ENCODE data around the gene CSNK2A1.

CSNK2A1 gene

DNA sequence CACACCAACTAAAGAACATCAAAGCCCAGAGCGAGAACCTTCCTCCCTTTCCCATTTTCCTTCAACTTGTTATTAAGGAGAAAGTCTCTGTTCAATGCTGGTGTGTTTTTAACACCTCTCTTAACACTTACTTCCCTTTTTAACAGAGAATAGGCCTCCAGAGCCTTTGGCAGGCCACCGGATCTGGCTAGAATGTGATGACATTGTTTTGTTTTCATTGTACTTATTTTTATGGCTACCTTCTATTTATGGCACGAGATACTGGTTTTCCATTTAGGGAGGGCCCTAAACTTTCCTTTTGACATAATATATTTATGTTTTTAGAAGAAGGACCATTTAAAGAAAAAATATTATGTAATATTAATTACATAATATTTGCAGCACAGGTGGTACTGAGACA lies 44.9 kb upstream of the CSNK2A1 start:
- no peak overlapping the region for H4K8ac ChIP-seq (ENCODE audit: low read depth, low read length)
- H3K9me3 ChIP-seq (replicated peaks in 1 of 2; ENCODE audit: control insufficient read depth in 2 of 2, insufficient read depth in 1 of 2, low read depth in 1 of 2, low read length in 2 of 2): no peaks in the 10 kb centered on the region

DNA sequence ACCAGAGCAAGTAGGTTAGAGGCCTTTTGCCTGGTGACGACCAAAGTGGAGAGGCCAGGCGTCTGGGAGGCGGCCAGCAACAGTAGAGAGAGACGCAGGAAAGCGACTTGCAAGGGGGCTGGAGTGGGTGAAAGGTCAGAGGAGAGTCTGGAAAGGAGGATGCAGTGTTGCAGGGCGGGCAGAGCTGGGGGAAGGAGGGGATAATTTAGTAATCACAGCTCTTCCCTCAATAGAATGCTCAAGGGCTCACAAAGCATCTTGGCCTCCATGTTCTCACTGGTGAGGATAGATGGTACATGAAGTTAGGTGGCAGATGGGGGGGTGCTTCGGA lies 41.3 kb upstream of the CSNK2A1 start:
- Histone ChIP-seq H3K36me3 (replicated peaks in 1 of 2; ENCODE audit: control insufficient read depth in 2 of 2, insufficient read depth in 2 of 2, low read length in 2 of 2) (no peaks in the 10 kb centered on the region), H3K4me2 (ENCODE audit: insufficient read depth, low read length, poor library complexity, severe bottlenecking) (no peak overlapping the region), H4K91ac (ENCODE audit: low read depth, low read length, poor library complexity) (no peak overlapping the region), H2BK12ac (ENCODE audit: low read length) (no peak overlapping the region), H3K18ac (ENCODE audit: low read length) (no peak overlapping the region), H4K8ac (ENCODE audit: low read depth, low read length) (no peak overlapping the region), H2AFZ (ENCODE audit: low read length) (no peak overlapping the region), H3K9ac (ENCODE audit: low read depth, low read length, poor library complexity) (no peak overlapping the region), H3K14ac (ENCODE audit: low read length) (no peak overlapping the region), H2AK5ac (ENCODE audit: low read depth, low read length) (no peak overlapping the region), H3K4me1 (ENCODE audit: control insufficient read depth in 2 of 2, insufficient read depth in 1 of 2, low read depth in 1 of 2, low read length in 2 of 2) (peaks cover 0 to 1% of the 10 kb centered on the region in 2 donors), H3K9me3 (replicated peaks in 1 of 2; ENCODE audit: control insufficient read depth in 2 of 2, insufficient read depth in 1 of 2, low read depth in 1 of 2, low read length in 2 of 2) (no peaks in the 10 kb centered on the region), H3K4ac (ENCODE audit: low read length) (no peak overlapping the region), H2BK5ac (ENCODE audit: low read length) (no peak overlapping the region), H3K4me3 (ENCODE audit: low read length in 2 of 2) (no peak overlapping the region), H3K79me1 (ENCODE audit: low read depth, low read length) (no peaks in the 10 kb centered on the region), H2BK15ac (ENCODE audit: low read length) (no peak overlapping the region), H3K23ac (ENCODE audit: low read depth, low read length, poor library complexity) (no peak overlapping the region), H3K27me3 (ENCODE audit: control insufficient read depth in 3 of 3, insufficient read depth in 3 of 3, low read depth in 1 of 3, low read length in 3 of 3) (peaks cover 0 to 10% (median 0%) of the 10 kb centered on the region in 3 experiments), H2BK120ac (ENCODE audit: low read depth, low read length) (no peak overlapping the region), H3K27ac (replicated peaks; ENCODE audit: low read length) (no peak overlapping the region)
- no peak for DNase-seq (ENCODE audit: low spot score)
- WGBS, 2 donors (ENCODE audit: extremely low coverage in 2 of 2, insufficient read length in 2 of 2, insufficient replicate concordance in 1 of 2): no CpG with 5 or more reads among the region's 7 CpGs

More for the DNA sequence above, 44.9 kb upstream of the CSNK2A1 start:
- Histone ChIP-seq H2BK120ac (ENCODE audit: low read depth, low read length) (no peak overlapping the region), H3K4ac (ENCODE audit: low read length) (no peak overlapping the region), H3K14ac (ENCODE audit: low read length) (no peak overlapping the region), H3K4me3 (ENCODE audit: low read length in 2 of 2) (no peak overlapping the region), H3K9ac (ENCODE audit: low read depth, low read length, poor library complexity) (no peak overlapping the region), H3K36me3 (replicated peaks in 1 of 2; ENCODE audit: control insufficient read depth in 2 of 2, insufficient read depth in 2 of 2, low read length in 2 of 2) (no peaks in the 10 kb centered on the region), H2BK12ac (ENCODE audit: low read length) (no peak overlapping the region), H3K79me1 (ENCODE audit: low read depth, low read length) (no peaks in the 10 kb centered on the region), H4K91ac (ENCODE audit: low read depth, low read length, poor library complexity) (no peak overlapping the region), H3K27ac (replicated peaks; ENCODE audit: low read length) (no peak overlapping the region), H3K23ac (ENCODE audit: low read depth, low read length, poor library complexity) (no peak overlapping the region), H2AFZ (ENCODE audit: low read length) (no peak overlapping the region), H3K18ac (ENCODE audit: low read length) (no peak overlapping the region), H3K4me2 (ENCODE audit: insufficient read depth, low read length, poor library complexity, severe bottlenecking) (no peak overlapping the region), H3K4me1 (ENCODE audit: control insufficient read depth in 2 of 2, insufficient read depth in 1 of 2, low read depth in 1 of 2, low read length in 2 of 2) (peaks cover 0 to 1% of the 10 kb centered on the region in 2 donors), H2BK5ac (ENCODE audit: low read length) (no peak overlapping the region), H2AK5ac (ENCODE audit: low read depth, low read length) (no peak overlapping the region), H3K27me3 (ENCODE audit: control insufficient read depth in 3 of 3, insufficient read depth in 3 of 3, low read depth in 1 of 3, low read length in 3 of 3) (peaks cover 0 to 26% (median 0%) of the 10 kb centered on the region in 3 experiments), H2BK15ac (ENCODE audit: low read length) (no peak overlapping the region)
- no CpG with 5 or more reads among the region's 3 CpGs for WGBS, 2 donors (ENCODE audit: extremely low coverage in 2 of 2, insufficient read length in 2 of 2, insufficient replicate concordance in 1 of 2)
- no peak for DNase-seq (ENCODE audit: low spot score)

DNA sequence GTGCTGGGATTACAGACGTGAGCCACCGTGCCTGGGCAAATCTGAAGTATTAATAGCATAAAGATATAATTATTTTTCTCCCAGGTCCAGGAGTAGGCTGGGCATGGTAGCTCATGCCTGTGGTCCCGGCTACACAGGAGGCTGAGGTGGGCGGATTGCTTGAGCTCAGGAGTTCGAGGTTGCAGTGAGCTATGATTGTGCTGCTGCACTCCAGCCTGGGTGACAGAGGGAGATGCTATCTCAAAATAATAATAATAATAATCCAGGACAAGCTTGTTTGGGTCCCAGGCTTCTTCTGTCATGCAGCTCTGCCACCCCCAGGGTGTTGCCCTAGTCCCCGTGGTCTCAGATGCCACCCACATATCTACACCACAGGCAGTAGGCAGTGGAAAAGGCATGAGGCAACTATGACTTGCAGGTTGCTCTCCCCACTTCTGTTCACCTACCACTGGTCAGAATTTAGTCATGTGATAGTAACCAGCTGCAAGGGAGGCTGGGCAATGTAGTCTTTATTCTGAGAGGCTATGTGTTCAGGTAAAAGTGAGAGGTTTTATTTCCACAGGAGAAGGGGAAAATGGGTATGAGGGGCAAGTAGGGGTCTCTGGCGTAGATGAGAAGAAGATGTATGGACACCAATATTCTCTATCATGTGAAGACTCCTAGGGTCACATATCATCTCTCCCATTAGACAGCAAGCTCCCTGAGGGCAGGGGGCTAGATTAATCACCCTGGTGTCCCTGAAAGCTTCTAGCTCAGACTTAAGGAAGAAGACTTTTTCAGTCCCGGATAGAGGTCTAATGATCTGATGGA lies 40.8 kb upstream of the CSNK2A1 start:
- H3K4me3 ChIP-seq (ENCODE audit: low read length in 2 of 2): no peak overlapping the region
- no peaks in the 10 kb centered on the region for H3K9me3 ChIP-seq (replicated peaks in 1 of 2; ENCODE audit: control insufficient read depth in 2 of 2, insufficient read depth in 1 of 2, low read depth in 1 of 2, low read length in 2 of 2)
- no peak overlapping the region for H2BK120ac ChIP-seq (ENCODE audit: low read depth, low read length)
- H2AK5ac ChIP-seq (ENCODE audit: low read depth, low read length): no peak overlapping the region
- no peaks in the 10 kb centered on the region for H3K79me1 ChIP-seq (ENCODE audit: low read depth, low read length)
- no peak overlapping the region for H4K8ac ChIP-seq (ENCODE audit: low read depth, low read length)
- DNase-seq (ENCODE audit: low spot score): no peak
- H2BK12ac ChIP-seq (ENCODE audit: low read length): no peak overlapping the region
- H3K4me1 ChIP-seq (ENCODE audit: control insufficient read depth in 2 of 2, insufficient read depth in 1 of 2, low read depth in 1 of 2, low read length in 2 of 2): peaks cover 0 to 1% of the 10 kb centered on the region in 2 donors
- H3K23ac ChIP-seq (ENCODE audit: low read depth, low read length, poor library complexity): no peak overlapping the region
- H3K4ac ChIP-seq (ENCODE audit: low read length): no peak overlapping the region
- H4K91ac ChIP-seq (ENCODE audit: low read depth, low read length, poor library complexity): no peak overlapping the region
- H3K36me3 ChIP-seq (replicated peaks in 1 of 2; ENCODE audit: control insufficient read depth in 2 of 2, insufficient read depth in 2 of 2, low read length in 2 of 2): no peaks in the 10 kb centered on the region
- WGBS, 2 donors (ENCODE audit: extremely low coverage in 2 of 2, insufficient read length in 2 of 2, insufficient replicate concordance in 1 of 2): no CpG with 5 or more reads among the region's 8 CpGs
- H3K27me3 ChIP-seq (ENCODE audit: control insufficient read depth in 3 of 3, insufficient read depth in 3 of 3, low read depth in 1 of 3, low read length in 3 of 3): peaks cover 0 to 10% (median 0%) of the 10 kb centered on the region in 3 experiments
- no peak overlapping the region for H3K27ac ChIP-seq (replicated peaks; ENCODE audit: low read length)
- no peak overlapping the region for H2BK5ac ChIP-seq (ENCODE audit: low read length)
- H3K4me2 ChIP-seq (ENCODE audit: insufficient read depth, low read length, poor library complexity, severe bottlenecking): no peak overlapping the region
- H3K18ac ChIP-seq (ENCODE audit: low read length): no peak overlapping the region
- H3K14ac ChIP-seq (ENCODE audit: low read length): no peak overlapping the region
- no peak overlapping the region for H2BK15ac ChIP-seq (ENCODE audit: low read length)
- H3K9ac ChIP-seq (ENCODE audit: low read depth, low read length, poor library complexity): no peak overlapping the region
- H2AFZ ChIP-seq (ENCODE audit: low read length): no peak overlapping the region

DNA sequence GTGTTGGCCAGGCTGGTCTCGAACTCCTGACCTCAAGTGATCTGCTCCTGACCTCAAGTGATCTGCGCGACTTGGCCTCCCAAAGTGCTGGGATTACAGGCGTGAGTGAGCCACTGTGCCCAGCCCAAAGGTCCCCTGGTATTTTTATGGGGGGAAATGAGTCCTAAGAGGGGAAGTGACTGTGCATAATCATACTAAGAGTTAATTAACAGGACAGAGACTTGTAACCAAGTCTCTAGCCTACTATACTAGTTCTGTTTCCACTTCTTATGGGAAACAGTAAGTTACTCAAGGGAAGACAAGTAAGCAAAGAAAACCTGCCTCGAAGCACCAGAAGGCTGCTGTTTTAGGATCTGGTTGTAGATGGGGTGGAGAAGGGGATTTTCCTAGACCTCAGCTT lies 38.6 kb upstream of the CSNK2A1 start:
- no peak overlapping the region for H2BK120ac ChIP-seq (ENCODE audit: low read depth, low read length)
- H3K23ac ChIP-seq (ENCODE audit: low read depth, low read length, poor library complexity): no peak overlapping the region
- peaks cover 0 to 1% of the 10 kb centered on the region in 2 donors for H3K4me1 ChIP-seq (ENCODE audit: control insufficient read depth in 2 of 2, insufficient read depth in 1 of 2, low read depth in 1 of 2, low read length in 2 of 2)
- H3K14ac ChIP-seq (ENCODE audit: low read length): no peak overlapping the region
- no peak overlapping the region for H4K91ac ChIP-seq (ENCODE audit: low read depth, low read length, poor library complexity)
- WGBS, 2 donors (ENCODE audit: extremely low coverage in 2 of 2, insufficient read length in 2 of 2, insufficient replicate concordance in 1 of 2): no CpG with 5 or more reads among the region's 5 CpGs
- H2AK5ac ChIP-seq (ENCODE audit: low read depth, low read length): no peak overlapping the region
- no peak overlapping the region for H3K4ac ChIP-seq (ENCODE audit: low read length)
- H2AFZ ChIP-seq (ENCODE audit: low read length): no peak overlapping the region
- no peaks in the 10 kb centered on the region for H3K79me1 ChIP-seq (ENCODE audit: low read depth, low read length)
- peaks cover 0 to 8% (median 0%) of the 10 kb centered on the region in 3 experiments for H3K27me3 ChIP-seq (ENCODE audit: control insufficient read depth in 3 of 3, insufficient read depth in 3 of 3, low read depth in 1 of 3, low read length in 3 of 3)
- no peak overlapping the region for H2BK12ac ChIP-seq (ENCODE audit: low read length)
- no peak overlapping the region for H4K8ac ChIP-seq (ENCODE audit: low read depth, low read length)
- no peak overlapping the region for H3K4me2 ChIP-seq (ENCODE audit: insufficient read depth, low read length, poor library complexity, severe bottlenecking)
- no peak for DNase-seq (ENCODE audit: low spot score)
- H3K4me3 ChIP-seq (ENCODE audit: low read length in 2 of 2): no peak overlapping the region
- H3K27ac ChIP-seq (replicated peaks; ENCODE audit: low read length): no peak overlapping the region
- H3K9ac ChIP-seq (ENCODE audit: low read depth, low read length, poor library complexity): no peak overlapping the region
- no peak overlapping the region for H3K18ac ChIP-seq (ENCODE audit: low read length)
- no peaks in the 10 kb centered on the region for H3K9me3 ChIP-seq (replicated peaks in 1 of 2; ENCODE audit: control insufficient read depth in 2 of 2, insufficient read depth in 1 of 2, low read depth in 1 of 2, low read length in 2 of 2)
- H3K36me3 ChIP-seq (replicated peaks in 1 of 2; ENCODE audit: control insufficient read depth in 2 of 2, insufficient read depth in 2 of 2, low read length in 2 of 2): no peaks in the 10 kb centered on the region
- H2BK15ac ChIP-seq (ENCODE audit: low read length): no peak overlapping the region
- H2BK5ac ChIP-seq (ENCODE audit: low read length): no peak overlapping the region

Data from neuronal stem cell (in vitro differentiated cells).